ENCODE results near the gene LCE2A.

The LCE2A gene

DNA sequence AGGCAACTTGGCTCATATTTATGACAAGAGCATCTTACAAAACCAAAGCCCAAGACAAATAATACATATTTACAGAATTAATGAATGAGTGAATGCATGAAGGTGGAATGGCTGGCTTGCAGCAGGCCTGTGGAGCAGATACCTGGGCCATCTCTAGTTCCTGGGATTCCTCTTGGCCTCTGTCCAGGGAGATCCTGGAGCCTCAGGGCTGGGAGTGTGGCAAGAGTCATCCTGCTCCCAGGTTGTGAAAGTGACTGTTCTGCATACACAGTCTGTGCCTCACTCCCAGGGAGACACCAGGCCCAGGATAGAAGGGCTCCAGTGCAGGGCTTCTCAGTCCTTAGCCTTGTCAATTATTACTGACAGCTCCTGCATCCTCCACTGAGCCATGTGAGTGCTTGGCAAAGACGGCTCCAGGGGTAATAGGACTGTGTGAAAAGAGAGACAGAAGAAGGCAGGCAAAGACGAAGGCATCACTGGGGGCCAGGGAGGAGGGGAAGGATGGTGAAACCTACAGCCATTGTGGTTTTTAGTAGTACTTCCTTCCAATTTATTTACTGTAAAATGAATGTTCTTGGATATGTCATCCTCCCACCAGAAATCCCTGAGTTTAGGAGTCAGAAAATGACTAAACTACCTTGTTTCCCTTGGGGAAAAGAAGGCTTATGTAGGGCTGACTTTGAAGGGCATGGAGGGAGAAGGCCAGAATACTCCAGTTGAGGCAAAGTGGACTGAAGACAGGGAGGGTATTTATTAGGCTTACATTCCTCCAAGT lies 45.4 kb downstream of the LCE2A start:
- DNase-seq (ENCODE audit: low spot score), result no peak

DNA sequence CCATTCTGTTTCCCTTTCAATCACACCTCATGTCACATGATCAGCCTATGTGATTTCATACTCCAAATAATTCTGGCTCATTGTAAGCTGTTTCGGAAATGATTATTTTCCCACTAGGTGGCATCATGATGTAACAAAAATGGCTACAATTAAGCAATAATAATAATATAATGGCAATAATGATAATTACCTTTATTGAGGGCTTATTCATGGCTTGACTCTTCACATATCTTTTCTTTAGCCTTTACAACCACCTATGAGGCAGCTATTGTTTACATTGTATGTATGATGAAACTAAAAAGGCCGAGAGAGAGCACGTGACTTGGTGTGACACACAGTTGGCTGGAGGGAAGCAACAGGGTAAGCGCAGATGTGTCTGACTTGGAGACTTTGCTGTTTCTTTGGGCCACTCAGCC lies 47.2 kb downstream of the LCE2A start:
- no peak for DNase-seq (ENCODE audit: low spot score)

DNA sequence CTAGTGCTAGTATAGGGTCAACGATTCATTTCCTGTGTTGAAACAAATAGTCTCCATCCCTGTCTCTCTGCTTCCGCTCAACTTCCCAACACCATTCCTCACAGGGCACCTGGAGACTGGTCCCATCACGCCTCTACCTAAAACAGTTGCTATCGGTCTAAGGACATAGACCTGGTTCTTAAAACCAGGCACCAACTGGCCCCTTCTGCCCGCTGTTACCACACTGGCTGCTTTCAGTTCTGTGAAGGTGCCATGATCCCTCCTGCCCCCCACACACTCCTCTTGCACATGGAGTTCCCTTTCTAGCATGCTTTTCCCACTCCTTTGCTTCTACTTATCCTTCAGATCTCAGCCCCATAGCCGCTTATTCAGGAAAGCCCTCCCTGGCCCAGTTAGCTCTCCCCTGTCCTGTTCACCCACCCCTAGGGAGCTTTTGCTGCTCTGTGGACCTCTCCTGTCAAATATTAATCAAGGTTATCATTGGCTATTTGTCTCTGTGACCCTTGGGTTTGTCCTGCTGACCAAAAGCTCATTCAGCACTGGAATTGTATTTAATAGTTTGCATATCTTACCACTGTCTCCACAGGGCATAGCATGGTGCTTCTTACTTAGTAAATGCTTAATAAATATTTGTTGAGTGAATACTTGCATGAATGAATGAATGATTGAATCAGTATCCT lies 47.8 kb downstream of the LCE2A start:
- no peak for DNase-seq (ENCODE audit: low spot score)

DNA sequence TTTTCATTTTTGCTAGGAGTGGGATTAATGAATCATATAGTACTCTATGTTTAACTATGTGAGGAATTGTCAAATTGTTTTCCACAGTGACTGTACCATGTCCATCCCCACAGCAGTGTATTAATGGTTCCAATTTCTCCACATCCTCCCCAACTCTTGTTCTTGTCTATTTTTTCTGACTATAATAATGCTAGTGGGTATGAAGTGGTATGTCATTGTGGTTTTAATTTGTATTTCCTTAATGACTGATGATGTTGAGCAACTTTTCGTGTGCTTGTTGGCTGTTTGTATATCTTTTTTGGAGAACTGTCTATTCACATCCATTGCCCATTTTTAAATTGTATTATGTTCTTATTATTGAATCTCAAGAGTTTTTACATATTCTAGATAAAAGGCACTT lies 49.7 kb downstream of the LCE2A start:
- DNase-seq (ENCODE audit: low spot score), result no peak
